Measurements from ENCODE around the gene CFAP410. TPM values are rescaled to one million over a fixed set of nuclear protein-coding genes. Genes with fewer than 3 reads are reported as not detected.
"Not testable (repeated sequence)": the region's sequence is repeated elsewhere in the genome, so short reads cannot be mapped to it uniquely, and the experiment has no call there.

The CFAP410 gene
- total and polyA plus RNA-seq, 8 donors, result 16.5 to 31.5 (median 21.1) TPM

GRCh38 chr21:44286716-44287632 is 52.2 kb downstream of the CFAP410 start:
- H3K27me3 ChIP-seq, result peaks cover 7 to 39% of the 10 kb centered on the region in 2 donors
- H3K9me3 ChIP-seq, result no peaks in the 10 kb centered on the region
- DNase-seq, result peak in 1 of 4 donors; percentile 74
- H3K27ac ChIP-seq, result no peak overlapping the region
- no peak overlapping the region for H3K4me3 ChIP-seq
- H3K4me1 ChIP-seq, result peaks cover 0 to 6% of the 10 kb centered on the region in 2 donors
- intact Hi-C loops (cut with DNase I), result no loop called here
- ATAC-seq, result no peak
- TF ChIP-seq, protein P1, sequence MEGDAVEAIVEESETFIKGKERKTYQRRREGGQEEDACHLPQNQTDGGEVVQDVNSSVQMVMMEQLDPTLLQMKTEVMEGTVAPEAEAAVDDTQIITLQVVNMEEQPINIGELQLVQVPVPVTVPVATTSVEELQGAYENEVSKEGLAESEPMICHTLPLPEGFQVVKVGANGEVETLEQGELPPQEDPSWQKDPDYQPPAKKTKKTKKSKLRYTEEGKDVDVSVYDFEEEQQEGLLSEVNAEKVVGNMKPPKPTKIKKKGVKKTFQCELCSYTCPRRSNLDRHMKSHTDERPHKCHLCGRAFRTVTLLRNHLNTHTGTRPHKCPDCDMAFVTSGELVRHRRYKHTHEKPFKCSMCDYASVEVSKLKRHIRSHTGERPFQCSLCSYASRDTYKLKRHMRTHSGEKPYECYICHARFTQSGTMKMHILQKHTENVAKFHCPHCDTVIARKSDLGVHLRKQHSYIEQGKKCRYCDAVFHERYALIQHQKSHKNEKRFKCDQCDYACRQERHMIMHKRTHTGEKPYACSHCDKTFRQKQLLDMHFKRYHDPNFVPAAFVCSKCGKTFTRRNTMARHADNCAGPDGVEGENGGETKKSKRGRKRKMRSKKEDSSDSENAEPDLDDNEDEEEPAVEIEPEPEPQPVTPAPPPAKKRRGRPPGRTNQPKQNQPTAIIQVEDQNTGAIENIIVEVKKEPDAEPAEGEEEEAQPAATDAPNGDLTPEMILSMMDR (IDR thresholded peaks at IDR 0.05), result no peak
- H3K36me3 ChIP-seq, result no peaks in the 10 kb centered on the region

DNA sequence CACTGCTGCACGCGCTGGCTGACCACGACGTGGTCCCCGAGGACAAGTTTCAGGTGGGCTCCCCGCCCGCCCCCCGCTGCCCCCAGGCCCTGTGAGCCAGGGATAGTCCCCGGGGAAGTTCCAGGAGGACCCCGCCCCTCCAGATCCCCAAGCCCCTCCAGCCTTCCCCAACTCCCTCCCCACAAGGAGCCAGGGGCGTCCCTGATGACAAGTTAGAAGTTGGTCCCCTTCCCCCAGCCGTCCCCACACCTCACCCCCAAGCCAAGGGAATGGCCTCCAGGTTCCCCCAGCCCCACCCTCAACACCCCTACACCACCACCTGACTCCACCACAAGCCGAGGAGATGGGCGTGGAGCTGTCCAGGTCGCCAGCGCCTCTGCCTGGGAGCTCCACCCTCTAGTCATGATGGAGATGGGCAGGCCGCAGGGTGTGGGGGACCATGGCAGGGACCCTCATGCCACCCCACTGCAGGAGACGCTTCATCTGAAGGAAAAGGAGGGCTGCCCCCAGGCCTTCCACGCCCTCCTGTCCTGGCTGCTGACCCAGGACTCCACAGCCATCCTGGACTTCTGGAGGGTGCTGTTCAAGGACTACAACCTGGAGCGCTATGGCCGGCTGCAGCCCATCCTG is 53.0 kb downstream of the CFAP410 start:
- DNase-seq (peak in 1 of 4 donors; percentile 60), ATAC-seq (no peak)
- TF ChIP-seq, protein P1 (IDR thresholded peaks at IDR 0.05), result no peak
- Histone ChIP-seq H3K9me3 (no peaks in the 10 kb centered on the region), H3K27me3 (peaks cover 7 to 39% of the 10 kb centered on the region in 2 donors), H3K4me3 (no peak overlapping the region), H3K4me1 (peaks cover 0 to 6% of the 10 kb centered on the region in 2 donors), H3K27ac (no peak overlapping the region), H3K36me3 (no peaks in the 10 kb centered on the region)
- intact Hi-C loops (cut with DNase I), result no loop called here

DNA sequence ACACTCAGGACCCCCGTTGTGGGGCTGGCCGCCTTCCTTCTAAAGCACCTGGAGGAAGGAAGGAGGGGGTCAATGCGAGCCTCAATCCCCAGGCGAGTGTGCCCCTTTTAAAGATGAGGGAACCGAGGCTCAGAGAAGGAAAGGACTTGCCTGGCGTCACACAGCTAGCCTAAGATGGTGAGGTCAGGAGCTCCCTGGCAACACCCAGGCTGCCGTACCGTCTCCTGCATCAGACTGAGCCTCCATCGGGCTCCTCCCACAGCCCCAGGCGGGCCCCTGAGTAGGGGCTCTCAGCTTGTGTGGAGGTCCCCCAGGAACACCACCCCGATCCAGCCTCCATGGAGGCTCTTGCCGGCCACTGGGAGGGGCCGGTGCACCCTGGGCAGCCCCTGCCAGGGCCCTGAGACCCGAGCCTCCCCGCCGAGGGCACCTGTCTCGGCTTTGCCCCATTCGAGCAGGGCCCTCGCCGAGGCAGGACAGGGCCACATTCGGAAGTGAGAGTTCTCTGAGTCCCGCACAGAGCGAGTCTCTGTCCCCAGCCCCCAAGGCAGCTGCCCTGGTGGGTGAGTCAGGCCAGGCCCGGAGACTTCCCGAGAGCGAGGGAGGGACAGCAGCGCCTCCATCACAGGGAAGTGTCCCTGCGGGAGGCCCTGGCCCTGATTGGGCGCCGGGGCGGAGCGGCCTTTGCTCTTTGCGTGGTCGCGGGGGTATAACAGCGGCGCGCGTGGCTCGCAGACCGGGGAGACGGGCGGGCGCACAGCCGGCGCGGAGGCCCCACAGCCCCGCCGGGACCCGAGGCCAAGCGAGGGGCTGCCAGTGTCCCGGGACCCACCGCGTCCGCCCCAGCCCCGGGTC is 53.8 kb downstream of the CFAP410 start, which contains the start of gene AIRE:
Gene AIRE, plus strand, starts transcription at position 739 of the 855 bp plus-strand sequence. CDS start 131 bp downstream, outside the sequence.
- ATAC-seq, result peak; percentile 47
- Histone ChIP-seq H3K36me3 (no peaks in the 10 kb centered on the region), H3K27ac (no peak within 1 kb of the TSS), H3K9me3 (no peaks in the 10 kb centered on the region), H3K4me3 (no peak within 1 kb of the TSS), H3K27me3 (peaks cover 7 to 39% of the 10 kb centered on the region in 2 donors), H3K4me1 (peaks cover 0 to 6% of the 10 kb centered on the region in 2 donors)
- TF ChIP-seq, protein P1 (IDR thresholded peaks at IDR 0.05), result no peak
- peak in 1 of 4 donors; percentile 77 for DNase-seq
- intact Hi-C loops (cut with DNase I), result no loop called here

DNA sequence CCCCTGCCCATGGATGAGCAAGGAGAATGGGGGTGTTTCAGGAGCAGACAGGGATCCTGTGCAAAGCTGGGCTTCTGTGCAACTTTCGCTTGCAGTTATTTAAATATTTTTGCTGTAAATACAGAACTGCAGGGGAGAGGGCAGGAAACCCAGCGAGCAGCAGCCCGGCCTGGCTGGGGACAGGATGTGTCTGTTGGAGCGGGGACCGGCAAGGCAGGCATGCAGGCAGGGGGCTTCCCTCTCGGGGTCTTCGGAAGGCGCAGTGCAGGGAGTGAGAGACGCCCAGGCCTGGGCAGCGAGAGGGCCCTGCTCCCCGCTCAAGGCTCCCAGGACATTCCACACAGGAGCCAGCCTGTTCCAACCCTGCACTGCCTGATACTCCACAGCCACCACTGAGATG is 55.2 kb downstream of the CFAP410 start:
- DNase-seq (peak in 1 of 4 donors; percentile 64), ATAC-seq (no peak)
- Histone ChIP-seq H3K27me3 (peaks cover 7 to 39% of the 10 kb centered on the region in 2 donors), H3K36me3 (no peaks in the 10 kb centered on the region), H3K4me3 (no peak overlapping the region), H3K27ac (no peak overlapping the region), H3K4me1 (peaks cover 0 to 6% of the 10 kb centered on the region in 2 donors), H3K9me3 (no peaks in the 10 kb centered on the region)
- TF ChIP-seq, protein P1 (IDR thresholded peaks at IDR 0.05), result no peak
- intact Hi-C loops (cut with DNase I), result no loop called here

GRCh38 chr21:44283211-44283785 is 55.9 kb downstream of the CFAP410 start:
- H3K36me3 ChIP-seq; H3K9me3 ChIP-seq; H3K27ac ChIP-seq; H3K4me1 ChIP-seq; DNase-seq; intact Hi-C loops (cut with DNase I); H3K4me3 ChIP-seq; ATAC-seq: not testable (repeated sequence)
- H3K27me3 ChIP-seq, result peaks cover 7 to 39% of the 10 kb centered on the region in 2 donors
